ENCODE measurements around the gene AP2A2.

The AP2A2 gene

DNA sequence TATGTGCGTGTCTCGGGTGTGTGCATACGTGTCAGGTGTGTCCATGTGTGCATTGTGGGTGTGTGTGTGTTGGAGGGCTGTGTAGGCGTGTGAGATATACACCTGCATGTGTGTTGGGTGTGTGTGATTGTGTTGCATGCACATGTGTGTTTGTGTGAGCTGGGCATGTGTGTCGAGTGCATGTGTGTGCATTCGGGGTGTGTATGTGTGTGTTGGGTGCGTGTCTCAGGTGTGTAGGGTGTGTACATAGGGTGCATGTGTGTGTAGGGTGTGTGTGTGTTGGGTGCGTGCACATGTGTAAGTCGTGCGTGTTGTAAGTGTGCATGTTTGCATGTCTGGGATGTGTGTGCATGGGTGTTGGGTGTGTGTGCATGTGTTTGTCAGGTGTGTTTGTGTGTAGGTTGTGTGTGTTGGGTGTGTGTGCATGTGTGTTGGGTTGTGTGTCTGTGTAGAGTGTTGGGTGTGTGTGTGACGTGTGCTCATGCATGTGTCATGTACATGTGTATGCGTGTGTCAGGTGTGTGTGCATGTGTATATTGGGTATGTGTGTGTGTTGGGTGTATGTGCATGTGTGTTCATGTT lies 106.7 kb downstream of the AP2A2 start:
- DNase-seq = no peak

DNA sequence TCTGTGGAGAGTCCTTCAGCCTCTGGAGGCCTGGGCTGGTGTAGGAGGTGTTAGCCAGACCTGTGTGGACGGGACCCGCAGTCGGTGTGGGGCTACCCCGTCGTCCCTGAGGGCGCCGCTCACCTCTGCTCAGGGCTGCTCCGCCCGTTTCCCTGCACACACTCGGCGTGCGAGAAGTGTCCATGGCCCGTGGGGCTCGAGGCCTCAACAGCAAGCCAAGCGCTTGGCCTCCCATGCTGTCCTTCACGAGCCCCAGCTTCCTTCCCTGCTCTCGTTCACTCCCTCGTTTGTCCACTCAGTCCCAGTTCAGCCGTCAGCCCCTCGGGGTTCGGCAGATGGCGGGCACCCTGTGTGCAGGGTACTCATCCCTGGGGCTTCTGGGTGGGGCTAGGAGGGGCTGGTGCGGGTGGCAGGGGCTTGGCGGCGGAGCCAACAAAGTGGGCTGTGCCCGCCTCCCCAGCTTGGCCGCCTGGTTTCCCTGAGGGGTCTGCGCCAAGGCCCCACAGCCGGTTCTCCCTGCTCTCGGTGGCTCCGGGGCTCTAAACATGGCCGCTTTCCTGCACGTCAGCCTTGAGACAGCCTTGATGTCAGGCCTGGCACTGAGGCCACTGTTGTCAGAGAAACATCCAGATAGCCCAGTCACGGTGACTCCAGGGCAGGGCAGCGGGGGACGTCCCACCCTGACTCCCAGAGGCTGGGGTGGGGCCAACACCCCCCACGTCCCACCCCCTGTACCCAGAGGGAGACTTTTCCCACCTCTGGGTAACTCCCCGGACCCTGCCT lies 107.5 kb downstream of the AP2A2 start:
- DNase-seq = no peak

DNA sequence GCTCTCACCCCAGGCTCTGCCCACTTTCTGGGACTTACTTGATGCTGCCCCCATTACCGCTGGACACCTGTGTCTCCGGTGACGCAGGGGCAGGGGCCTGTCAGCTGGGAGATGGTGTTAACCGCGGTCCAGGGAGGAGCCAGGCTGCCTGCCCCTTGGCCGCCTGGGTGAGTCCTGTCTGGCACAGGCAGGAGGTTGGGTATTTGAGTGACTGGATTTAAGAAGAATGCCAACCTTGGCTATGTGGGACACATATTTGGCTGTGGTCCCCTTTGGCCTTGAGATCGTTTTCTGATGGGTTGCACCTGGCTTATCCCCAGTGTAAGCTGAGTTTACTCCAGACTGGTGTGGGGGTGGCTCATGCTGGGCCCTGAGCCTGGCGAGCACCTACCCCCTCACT lies 108.3 kb downstream of the AP2A2 start:
- DNase-seq = no peak

DNA sequence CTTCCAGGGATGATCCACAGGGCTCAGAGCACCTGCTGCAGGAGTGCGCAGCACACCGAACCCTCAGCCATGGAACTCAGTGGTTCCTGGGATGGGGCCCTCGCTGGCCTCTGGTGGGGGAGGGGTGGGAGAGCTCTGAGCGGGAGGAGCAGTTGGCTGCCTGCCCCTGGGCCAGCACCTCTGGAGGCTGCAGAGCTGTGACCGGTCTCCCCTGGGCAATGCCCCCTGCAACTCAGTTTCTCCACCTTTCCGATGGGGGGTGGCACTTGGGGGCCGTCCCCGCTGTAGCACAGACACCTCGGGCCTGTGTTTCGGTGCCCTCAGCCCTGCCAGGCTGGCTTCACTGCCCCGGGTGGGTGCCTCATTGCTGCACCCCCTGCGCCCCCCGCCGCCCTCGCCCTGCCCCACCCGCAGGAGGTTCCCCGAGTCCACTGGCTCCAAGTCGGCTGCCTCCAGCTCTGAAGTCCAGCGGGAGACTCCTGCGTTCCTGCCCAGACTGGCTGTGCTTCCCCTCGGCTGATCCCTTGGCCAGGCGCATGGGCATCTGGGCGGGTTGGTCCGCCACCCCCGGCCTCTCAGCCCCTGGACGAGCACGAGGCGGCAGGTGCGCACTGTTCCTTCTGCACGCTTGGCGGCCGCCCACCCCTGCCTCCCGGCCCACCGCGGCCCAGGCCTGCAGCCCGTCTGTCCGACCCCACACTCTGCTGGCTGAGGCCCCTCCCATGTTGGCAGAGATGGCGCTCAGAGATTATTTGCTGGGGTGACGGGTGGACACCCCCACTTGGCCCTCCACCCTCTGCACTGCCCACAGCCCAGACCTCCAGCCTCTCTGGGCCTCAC lies 109.0 kb downstream of the AP2A2 start:
- DNase-seq = no peak

DNA sequence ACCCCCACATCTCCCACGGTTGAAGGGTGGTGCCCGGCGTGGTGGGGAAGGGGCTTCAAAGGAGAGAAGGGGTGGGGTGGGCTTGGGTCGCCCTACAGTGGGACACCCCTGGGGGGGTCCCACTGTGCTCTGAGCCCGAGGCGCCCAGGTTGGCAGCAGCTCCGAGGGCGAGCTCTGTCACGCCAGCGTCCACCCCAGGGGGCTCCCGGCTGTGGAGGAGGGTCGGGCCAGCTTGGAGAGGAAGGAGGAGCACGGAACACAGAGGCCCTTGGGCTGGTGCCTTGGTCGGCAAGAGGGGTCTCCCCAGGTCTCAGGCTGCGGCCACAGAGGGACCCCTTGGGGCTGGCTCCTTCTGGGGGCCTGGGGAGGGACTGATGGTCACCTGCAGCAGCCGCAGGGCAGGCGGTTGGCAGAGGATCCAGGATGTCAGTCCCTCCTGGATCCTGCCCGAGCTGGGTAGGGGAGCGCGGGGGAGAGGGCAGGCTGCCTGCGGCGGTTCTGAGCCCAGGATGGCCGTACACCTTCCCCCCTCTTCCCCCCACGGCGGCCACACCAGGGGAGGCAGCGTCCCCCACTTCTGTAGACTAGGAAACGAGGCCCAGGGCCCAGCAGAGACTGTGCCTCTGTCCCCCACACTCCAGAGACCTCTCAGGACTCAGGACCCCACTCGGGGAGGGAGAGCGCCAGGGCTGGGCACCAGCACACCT lies 110.1 kb downstream of the AP2A2 start:
- no peak for DNase-seq

DNA sequence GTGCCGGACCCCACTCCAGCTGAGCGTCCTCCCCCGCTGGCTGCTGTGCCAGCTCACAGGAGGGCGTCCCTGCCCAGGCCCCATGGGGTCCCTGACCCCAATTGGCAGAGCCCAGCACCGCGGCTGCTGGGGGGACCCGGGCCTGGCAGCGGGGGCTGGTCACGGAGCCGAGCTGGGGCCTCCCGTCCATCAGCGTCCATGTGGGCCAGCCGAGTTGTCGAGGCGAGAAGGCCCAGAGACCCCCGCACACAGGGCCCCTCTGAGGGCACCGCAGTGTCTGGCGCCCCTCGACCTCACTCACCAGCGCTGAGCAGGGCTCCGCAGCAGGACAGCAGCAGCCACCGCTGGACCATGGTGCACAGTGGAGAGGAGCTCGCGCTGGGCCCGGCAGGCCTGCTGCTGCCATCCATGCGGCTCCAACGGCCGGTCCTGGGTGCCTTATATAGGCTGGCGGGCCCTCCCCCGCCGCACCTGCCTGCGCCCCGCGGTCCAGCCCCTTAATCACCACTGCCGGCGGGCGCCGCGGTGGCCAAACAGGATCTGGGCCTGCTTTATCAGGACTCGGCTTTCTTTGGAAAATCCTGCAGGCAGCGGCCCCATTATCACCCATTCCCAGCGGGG lies 110.7 kb downstream of the AP2A2 start, which contains the start of gene MUC6:
TSS of gene MUC6 (minus strand) at position 416 of the 621 bp plus-strand sequence. CDS start at position 353, 63 bp downstream.
- DNase-seq = no peak

DNA sequence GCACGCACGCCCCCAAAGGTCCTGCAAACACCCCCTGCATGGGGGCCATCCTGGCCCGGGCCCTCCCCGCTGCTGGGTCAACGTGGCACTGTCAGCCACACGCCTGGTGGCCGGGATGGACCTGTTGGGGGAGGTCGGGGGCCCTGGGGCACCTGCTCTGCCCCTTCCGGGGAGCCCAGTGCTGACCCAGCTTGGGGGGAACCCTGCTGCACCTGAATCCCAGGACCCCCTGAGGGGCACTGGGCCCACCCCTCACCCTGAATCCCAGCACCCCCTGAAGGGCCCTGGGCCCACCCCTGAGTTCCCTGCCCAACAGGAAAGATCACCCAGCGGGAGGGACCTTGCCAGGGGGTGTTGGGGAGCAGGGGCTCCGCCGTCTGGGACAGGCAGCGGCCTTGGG lies 111.3 kb downstream of the AP2A2 start:
- no peak for DNase-seq

DNA sequence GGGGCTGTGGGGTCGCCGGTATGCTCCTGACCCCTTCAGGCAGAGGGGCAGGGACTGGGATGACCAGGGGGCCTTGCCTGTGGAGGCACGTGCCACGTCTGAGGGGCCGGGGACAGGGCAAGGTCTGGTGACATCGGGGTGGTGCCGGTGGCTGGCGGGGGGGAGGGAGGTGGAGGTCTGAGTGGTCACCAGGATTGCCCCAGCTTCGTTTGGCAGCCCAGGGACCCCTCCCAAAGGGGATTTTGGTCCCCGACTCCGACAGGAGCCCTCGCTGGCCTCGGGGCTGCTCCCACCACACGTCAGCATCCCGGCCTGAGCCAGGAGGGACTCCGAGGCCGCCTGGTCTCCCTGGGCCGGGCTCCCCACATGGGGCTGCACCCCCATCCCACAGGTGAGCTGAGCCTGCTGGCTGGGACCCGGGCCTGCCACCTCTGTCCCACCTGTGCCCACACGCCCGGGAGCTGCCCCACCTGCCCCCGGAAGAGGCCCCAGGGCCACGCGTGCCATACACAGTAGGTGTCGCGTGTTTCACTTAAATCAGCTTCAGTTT lies 111.9 kb downstream of the AP2A2 start:
- DNase-seq = no peak

DNA sequence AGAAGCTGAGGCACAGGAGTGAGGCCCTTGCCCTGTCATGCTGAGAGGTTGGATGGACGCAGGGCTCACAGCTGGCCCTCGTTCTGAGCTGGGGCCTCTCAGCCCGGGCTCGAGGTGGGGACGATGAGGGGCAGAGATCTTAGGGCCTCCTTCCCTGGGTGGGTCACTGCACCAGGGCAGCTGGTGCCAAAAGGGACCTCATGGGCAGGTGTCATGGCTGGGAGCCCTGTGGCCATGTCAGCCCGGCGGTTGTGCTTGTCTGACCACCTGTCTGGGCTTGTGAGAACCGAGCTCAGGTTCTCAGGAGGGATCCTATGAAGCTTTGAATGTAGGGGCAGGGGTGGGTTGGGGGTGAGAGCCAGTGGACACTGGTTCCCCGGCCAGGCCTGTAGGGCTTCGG lies 112.7 kb downstream of the AP2A2 start:
- DNase-seq = no peak

DNA sequence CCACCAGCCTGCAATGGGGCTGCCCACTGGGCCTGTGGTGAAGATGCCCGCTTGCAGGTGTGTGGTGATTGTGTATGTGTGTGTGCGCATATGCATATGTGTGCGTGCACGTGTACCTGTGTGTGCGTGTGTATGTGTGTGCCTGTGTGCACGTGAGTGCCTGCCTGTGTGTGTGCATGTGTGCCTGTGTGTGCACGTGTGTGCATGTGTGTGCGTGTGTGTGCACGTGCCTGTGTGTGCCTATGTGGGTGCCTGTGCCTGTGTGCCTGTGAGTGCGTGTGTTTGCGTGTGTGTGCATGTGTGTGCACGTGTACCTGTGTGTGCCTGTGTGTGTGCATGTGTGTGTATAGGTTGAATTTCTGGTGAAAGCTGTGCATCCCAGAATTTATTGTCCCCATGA lies 113.3 kb downstream of the AP2A2 start:
- no peak for DNase-seq

DNA sequence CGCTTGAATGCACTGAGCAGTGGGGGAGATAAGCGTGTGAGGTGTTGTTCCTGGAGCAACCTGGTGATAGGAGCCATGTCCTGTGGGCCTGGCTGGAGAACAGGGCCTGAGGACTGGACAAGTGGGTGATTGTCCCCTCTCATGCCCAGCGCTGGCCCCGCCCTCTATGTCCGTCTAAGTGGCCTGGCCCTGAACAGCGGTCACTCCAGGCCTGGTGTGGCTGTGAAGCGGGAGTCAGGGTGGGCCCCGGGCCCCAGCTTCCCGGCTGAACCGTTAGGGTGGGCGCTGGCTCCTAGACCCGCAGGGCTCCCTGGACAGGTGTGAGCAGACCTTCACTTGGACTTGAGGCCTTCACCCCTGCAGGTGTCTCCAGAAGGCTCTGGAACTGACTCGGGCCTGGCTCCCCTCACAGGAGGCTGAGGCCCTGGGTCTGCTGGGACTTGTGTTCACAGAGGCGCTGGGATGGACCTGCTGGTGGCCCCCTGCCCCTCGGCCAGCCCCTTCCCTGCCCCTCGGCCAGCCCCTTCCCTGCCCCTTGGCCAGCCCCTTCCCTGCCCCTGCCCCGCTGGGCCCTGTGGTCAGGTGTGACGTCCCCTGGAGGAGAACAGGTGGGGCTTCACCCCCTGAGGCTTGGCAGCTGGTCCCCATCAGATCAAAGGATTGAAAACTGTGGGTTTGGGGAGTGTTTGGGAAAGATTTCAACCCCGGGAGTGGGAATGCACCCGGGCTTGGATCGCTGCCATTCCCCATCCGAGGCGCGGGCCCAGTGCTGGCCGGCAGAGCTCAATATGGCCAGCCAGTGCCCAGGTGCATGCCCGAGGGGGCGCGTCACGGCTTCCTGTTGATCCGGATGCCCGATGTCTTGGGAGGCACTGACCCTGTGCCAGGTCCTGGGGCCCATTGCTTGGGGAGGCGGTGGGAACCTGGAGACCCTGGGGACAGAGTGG lies 114.1 kb downstream of the AP2A2 start:
- DNase-seq = no peak

DNA sequence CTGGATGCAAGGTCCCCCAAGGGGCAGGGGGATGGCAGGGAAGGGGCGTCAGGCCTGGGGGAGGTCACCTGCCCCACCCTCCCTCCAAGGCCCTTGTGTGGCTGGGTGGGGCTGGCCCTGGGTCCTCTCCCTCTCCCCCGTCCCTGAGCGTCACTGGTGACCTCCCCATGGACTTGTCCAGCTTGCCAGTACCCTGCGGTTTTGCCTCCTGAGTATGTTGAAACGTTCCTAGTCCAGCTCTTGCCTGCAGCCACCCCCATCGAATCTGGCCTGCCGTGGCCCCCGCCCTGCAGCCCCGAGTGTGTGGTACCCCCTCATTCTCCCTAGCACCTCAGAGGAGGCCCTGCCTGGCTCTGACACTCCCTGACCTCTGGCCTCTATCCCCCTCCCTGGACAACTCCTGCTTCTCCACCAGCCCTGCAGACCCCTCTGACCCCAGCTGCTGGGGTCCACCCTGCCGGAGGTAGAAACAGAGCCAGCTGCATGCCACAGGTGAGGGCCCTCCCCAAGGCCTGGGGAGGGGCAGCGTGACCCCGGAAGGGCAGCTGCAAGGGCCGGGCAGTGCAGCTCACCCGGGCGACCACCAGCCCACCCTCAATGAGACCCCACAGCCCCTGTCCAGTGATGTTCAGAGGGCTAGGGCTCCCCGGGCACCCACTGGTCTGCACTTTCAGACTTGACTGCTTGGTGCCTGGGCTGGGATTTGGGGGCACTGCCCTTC lies 114.9 kb downstream of the AP2A2 start:
- no peak for DNase-seq

DNA sequence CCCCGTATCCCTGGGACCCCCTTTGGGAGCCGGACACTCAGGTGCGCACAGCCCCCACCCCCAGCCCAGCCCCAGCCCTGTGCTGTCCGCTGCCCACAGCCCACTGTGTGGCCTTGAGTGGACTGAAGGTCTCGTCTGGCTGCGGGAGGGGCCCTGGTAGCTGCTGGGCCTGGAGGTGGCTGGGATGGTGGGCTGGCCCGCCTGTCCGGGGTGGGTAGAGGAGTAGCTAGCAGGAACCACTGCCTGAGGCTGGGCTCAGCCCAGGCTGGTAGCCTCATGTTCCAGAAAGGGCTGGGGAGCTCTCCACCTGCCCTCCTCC lies 115.4 kb downstream of the AP2A2 start:
- no peak for DNase-seq

DNA sequence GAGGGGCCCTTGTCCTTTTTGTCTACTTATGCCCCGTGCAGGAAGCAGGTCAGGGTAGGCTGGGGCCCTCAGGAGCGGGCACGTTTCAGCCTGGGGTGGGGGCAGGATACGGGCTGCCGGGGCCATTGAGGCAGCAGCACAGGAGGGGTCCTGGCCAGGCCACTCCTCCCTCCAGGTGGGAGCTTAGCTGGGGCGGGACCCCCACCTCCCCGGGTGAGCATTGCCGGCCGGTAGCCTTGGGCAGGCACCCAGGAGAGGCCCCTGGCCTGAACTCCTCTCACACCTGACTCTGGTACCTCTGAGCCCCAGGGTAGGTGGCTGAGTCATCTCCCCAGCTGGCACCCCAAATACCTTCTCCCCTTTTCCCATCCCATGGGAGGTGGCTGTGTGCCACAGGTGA lies 115.8 kb downstream of the AP2A2 start:
- no peak for DNase-seq

DNA sequence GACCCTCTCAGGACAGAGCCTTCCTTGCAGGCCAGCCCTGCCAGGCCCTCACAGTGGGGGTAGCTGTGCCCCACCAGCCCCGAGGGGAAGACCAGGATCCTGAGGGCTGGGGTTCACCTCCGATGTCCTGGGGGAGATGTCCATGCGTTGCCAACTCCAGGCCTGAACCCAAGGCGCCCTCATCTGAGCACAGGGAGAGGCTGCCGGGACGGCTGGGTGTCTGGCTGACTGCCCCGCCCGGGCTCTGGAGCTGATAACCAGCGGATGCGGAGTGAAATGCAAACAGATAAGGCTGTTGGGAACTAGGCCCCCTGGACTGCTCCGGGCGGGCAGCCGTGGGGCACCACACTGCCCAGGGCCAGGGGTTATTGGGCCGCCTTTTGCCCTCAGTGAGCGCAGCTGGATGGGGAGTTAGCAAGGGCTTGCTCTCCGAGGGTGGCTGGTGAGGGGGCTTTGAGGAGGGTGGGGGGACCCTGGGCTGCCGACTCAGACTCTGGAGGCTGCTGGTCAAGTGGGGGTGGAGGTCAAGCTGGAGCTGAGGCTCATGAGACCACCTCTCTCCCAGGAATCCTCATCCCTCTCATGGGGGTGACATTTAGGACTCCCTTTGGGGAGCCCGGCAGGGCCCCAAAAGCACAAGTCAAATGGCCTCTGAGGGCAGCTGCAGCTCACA lies 116.4 kb downstream of the AP2A2 start:
- no peak for DNase-seq

DNA sequence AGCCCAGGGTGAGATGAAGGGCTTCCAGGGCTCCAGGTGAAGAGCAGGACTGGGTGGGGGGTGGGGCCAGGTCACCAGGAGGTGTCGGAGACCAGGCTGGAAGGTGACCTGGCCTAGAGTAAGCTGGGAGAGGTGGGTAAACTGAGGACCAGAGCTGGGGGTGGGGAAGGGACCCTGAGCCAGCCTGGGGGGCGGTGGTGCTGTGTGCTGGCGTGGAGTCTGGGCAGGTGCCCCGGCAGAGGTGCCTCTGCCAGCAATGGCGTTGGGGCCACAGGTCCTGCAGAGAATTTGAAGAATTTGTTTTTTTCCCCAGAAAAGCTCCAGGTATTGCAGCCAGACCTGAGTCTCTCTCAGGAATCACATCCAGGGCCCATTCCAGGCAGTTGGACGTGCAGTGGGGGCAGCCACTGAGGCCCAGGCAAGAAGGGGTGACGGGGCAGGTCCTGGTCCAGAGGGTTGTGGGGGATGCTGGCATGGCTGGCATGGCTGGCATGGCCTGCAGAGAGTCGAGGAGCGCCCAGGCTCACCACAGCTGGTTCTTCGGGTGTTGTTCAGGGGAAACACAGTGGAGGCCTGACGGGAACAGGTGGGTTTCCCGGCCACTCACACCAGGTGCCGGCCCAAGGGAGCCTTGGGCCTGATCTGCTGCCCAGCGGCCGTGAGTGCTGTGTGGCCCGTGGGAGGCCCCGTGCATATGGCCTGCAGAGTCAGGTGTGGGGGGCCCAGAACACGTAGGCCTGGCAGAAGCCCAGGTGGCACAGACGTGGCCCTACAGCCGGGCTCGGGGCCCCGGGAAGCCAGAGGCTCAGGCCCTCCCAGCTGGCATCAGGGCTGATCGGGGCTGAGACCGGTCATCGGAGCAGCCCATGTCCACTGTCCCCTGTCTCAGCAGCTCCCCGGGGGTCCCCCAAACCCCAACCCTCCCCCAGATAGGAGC lies 117.2 kb downstream of the AP2A2 start:
- no peak for DNase-seq

DNA sequence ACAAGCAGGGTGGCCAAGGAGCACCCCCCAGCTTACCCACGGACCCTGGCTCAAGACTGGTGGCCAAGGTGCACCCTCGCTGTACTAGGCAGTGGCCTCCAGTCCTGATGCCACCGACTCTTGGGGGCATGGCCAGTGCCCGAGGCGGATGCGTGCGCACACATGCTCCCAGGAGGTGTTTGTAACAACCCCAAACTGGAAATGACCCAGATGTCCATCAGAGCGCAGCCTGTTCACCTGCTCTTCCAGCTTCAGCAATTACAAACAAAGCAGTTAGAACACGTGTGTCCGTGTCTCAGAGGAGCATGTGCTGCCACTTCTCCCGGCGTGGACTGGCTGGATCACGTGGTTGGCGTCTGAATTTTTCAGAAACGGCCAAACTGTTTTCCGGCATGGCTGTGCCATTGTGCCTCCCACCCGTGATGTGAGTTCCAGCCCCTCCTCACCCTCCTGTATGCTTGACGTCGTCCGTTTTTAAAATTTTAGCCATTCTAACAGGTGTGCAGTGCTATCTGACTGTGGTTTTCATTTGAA lies 118.0 kb downstream of the AP2A2 start:
- no peak for DNase-seq

DNA sequence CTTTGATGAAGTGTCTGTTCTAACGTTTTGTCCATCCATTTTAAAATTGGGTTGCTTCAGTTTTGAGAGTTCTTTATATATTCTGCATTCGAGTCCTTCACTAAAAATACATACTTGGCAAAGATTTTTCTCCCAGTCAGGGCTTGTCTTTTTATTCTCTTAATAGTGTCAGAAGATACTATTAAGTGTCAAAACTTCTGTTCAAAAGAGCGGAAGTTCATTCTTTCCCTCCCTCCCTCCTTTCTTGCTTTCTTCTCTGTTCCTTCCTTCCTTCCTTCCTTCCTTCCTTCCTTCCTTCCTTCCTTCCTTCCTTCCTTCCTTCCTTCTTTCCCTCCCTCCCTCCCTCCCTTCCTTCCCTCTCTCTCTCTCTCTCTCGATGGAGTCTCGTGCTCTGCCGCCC lies 118.5 kb downstream of the AP2A2 start:
- DNase-seq = no peak
